Retina (tissue), 1 donor: ENCODE data around the gene BRD3OS.
"Not testable (repeated sequence)": the region's sequence is repeated elsewhere in the genome, so short reads cannot be mapped to it uniquely, and the experiment has no call there.

Experiments used
- DNase-seq: peaks from one replicate; pipeline ENCODE4 v3.0.0-alpha.2; 2016

Gene BRD3OS

GRCh38 chr9:134024828-134025605, at the start of gene BRD3OS:
TSS of gene BRD3OS (plus strand) at chr9:134025481. CDS start at chr9:134026748, 1,267 bp downstream.
- DNase-seq, result peak; percentile 92

GRCh38 chr9:133975511-133975910, 49.8 kb upstream of the BRD3OS start:
- no peak for DNase-seq

GRCh38 chr9:133976191-133976861, 49.0 kb upstream of the BRD3OS start:
- no peak for DNase-seq

- no peak for DNase-seq
Measured at GRCh38 chr9:133976887-133977286, 48.4 kb upstream of the BRD3OS start.

GRCh38 chr9:133977421-133978201, 47.7 kb upstream of the BRD3OS start:
- DNase-seq, result no peak

- no peak for DNase-seq
Measured at GRCh38 chr9:133978226-133978898, 46.9 kb upstream of the BRD3OS start.

- DNase-seq, result no peak
Measured at GRCh38 chr9:133978899-133979272, 46.4 kb upstream of the BRD3OS start.

- peak; percentile 76 for DNase-seq
Measured at GRCh38 chr9:133979273-133979920, 45.9 kb upstream of the BRD3OS start.

- DNase-seq, result no peak
Measured at GRCh38 chr9:133979921-133980863, 45.1 kb upstream of the BRD3OS start.

- no peak for DNase-seq
Measured at GRCh38 chr9:133980864-133981588, 44.3 kb upstream of the BRD3OS start.

GRCh38 chr9:133981589-133981957, 43.7 kb upstream of the BRD3OS start:
- no peak for DNase-seq

GRCh38 chr9:133981958-133982681, 43.2 kb upstream of the BRD3OS start:
- DNase-seq, result no peak

- DNase-seq, result no peak
Measured at GRCh38 chr9:133982971-133983720, 42.1 kb upstream of the BRD3OS start.

GRCh38 chr9:133986061-133986460, 39.2 kb upstream of the BRD3OS start:
- DNase-seq, result no peak

GRCh38 chr9:133986774-133987445, 38.4 kb upstream of the BRD3OS start:
- DNase-seq, result no peak

GRCh38 chr9:133987446-133987788, 37.9 kb upstream of the BRD3OS start:
- no peak for DNase-seq

GRCh38 chr9:133987946-133988665, 37.2 kb upstream of the BRD3OS start:
- no peak for DNase-seq

- DNase-seq, result not testable (repeated sequence)
Measured at GRCh38 chr9:133988771-133989170, 36.5 kb upstream of the BRD3OS start.
